ENCODE data around the gene ODAD2.

DNA sequence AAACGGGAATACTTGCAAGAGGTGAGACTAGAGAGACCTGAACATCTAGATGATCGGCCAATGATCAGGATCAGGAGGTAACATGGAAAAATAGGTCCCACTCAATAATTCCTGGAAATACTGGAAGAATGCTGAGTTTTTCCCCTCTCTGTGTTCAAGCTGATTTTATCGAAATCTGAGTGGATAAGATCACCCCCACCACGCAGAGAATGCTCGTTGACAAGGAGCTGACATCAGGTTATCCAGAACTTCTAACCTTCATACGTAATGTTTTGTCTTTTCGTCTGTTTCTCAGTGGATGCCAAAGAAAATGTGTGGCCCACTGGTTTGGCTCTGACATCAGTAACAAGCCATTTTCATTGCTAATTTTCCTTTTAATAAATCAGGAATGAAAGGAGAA lies 194.7 kb downstream of the ODAD2 start:
- TF ChIP-seq CHD2 (IDR thresholded peaks at IDR 0.05; ENCODE audit: low read length) (no peak), EP300 (IDR thresholded peaks at IDR 0.05; ENCODE audit: borderline replicate concordance in 1 of 2, low read depth in 2 of 2, low read length in 2 of 2) (no peak), CEBPB (IDR thresholded peaks at IDR 0.05; ENCODE audit: low read depth, low read length) (no peak), TAF1 (IDR thresholded peaks at IDR 0.05; ENCODE audit: low read depth, low read length) (no peak), ZNF274 (IDR thresholded peaks at IDR 0.05; ENCODE audit: borderline replicate concordance, extremely low read depth, low read length) (no peak), EZH2 (IDR thresholded peaks at IDR 0.05; ENCODE audit: low read depth, low read length, severe bottlenecking) (no peak), POLR2AphosphoS5 (IDR thresholded peaks at IDR 0.05; ENCODE audit: low read depth, low read length) (no peak), POLR2A (IDR thresholded peaks at IDR 0.05; ENCODE audit: control extremely low read depth in 1 of 2, low read depth in 2 of 2, low read length in 2 of 2) (no peak), RAD21 (IDR thresholded peaks at IDR 0.05 in 1 of 2, conservative IDR thresholded peaks at IDR 0.05 in 1 of 2; ENCODE audit: low read depth in 2 of 2, low read length in 2 of 2) (no peak), HDAC6 (IDR thresholded peaks at IDR 0.05; ENCODE audit: low read depth, low read length) (no peak)
- TF ChIP-seq, protein P1, sequence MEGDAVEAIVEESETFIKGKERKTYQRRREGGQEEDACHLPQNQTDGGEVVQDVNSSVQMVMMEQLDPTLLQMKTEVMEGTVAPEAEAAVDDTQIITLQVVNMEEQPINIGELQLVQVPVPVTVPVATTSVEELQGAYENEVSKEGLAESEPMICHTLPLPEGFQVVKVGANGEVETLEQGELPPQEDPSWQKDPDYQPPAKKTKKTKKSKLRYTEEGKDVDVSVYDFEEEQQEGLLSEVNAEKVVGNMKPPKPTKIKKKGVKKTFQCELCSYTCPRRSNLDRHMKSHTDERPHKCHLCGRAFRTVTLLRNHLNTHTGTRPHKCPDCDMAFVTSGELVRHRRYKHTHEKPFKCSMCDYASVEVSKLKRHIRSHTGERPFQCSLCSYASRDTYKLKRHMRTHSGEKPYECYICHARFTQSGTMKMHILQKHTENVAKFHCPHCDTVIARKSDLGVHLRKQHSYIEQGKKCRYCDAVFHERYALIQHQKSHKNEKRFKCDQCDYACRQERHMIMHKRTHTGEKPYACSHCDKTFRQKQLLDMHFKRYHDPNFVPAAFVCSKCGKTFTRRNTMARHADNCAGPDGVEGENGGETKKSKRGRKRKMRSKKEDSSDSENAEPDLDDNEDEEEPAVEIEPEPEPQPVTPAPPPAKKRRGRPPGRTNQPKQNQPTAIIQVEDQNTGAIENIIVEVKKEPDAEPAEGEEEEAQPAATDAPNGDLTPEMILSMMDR (IDR thresholded peaks at IDR 0.05; ENCODE audit: control extremely low read depth in 1 of 3, insufficient read depth in 1 of 3, low read depth in 1 of 3, low read length in 3 of 3) = no peak
- TF ChIP-seq, protein P2, sequence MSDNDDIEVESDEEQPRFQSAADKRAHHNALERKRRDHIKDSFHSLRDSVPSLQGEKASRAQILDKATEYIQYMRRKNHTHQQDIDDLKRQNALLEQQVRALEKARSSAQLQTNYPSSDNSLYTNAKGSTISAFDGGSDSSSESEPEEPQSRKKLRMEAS (IDR thresholded peaks at IDR 0.05) = no peak

Measured in H1 (cell line).